Measurements from ENCODE around the gene SLC35A5.

DNA sequence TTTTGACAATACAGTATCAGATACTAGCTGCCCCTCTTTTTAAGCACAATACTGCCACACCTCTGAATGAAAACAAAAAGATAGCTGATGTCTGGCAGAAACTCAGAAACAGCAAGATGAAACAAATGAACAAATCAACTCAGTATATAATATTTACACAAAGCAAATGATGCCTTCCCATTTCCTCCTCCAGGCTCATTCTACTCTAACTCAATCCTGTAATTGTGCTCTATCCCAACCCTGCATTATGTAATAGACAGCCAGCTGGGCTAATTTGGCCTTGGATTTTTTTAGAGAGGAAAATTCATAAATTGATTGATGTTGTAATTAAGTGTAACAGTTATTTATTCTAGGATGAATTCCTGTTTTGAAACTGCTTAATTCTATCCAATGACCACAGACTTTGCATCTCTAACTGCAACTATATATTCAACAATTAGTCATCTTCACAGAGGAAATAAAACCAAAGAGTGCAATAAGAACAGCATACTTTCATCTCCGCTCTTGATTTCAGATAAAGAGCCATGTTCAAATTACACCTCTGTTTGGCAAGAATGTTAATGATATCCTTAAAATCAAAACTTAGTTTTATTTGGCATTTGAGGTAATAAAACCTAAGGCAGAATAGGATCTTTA is 6.2 kb upstream of the SLC35A5 start:
- no peak for TF ChIP-seq ZFP36 (IDR thresholded peaks at IDR 0.05; ENCODE audit: low read depth, low read length, partially characterized antibody)
- TF ChIP-seq BCOR (IDR thresholded peaks at IDR 0.05): no peak
- no peak for TF ChIP-seq ZHX1 (conservative IDR thresholded peaks at IDR 0.05; ENCODE audit: low read length)
- TF ChIP-seq TFAP4 (CRISPR knock-in tag; IDR thresholded peaks at IDR 0.05; ENCODE audit: borderline replicate concordance): no peak
- no peak for TF ChIP-seq MXI1 (IDR thresholded peaks at IDR 0.05; ENCODE audit: low read depth, low read length)
- no peak for TF ChIP-seq MAX (CRISPR knock-in tag; IDR thresholded peaks at IDR 0.05)
- no peak for TF ChIP-seq TAF7 (tag; IDR thresholded peaks at IDR 0.05)
- no peak for TF ChIP-seq ZNF740 (CRISPR knock-in tag; IDR thresholded peaks at IDR 0.05)
- TF ChIP-seq ZNF740 (tag; IDR thresholded peaks at IDR 0.05): no peak

Measured in K562 (cell line).